HG03469 (cell line): ENCODE results near the gene ZSWIM6.

Experiments used
- ATAC-seq: cut with Tn5 transposase; IDR thresholded peaks from one replicate; pipeline ENCODE4 v1.9.1; 2021; ENCODE audit warnings: mild to moderate bottlenecking, moderate library complexity, moderate number of reproducible peaks; ENCODE audit not compliant: unreplicated experiment

Gene ZSWIM6

DNA sequence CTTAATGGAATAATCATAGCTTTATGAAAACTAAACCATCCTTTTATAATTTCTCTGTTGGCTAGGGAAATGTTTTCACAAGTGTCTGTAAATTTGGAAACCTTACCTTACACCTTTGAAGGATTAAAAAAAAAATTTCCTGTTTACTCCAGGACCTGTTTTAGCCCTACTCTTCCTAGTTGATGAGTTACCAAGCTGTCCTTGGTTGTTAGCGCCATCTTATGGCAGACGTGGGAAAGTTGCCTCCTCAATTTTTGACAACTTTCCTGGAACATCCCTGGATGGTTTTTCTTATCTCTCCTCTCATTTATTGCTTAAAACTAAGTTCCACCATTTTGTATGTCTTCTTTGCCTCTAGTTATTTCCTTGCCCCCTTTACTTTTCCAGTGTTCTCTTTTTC lies 25.7 kb downstream of the ZSWIM6 start:
- no peak for ATAC-seq

DNA sequence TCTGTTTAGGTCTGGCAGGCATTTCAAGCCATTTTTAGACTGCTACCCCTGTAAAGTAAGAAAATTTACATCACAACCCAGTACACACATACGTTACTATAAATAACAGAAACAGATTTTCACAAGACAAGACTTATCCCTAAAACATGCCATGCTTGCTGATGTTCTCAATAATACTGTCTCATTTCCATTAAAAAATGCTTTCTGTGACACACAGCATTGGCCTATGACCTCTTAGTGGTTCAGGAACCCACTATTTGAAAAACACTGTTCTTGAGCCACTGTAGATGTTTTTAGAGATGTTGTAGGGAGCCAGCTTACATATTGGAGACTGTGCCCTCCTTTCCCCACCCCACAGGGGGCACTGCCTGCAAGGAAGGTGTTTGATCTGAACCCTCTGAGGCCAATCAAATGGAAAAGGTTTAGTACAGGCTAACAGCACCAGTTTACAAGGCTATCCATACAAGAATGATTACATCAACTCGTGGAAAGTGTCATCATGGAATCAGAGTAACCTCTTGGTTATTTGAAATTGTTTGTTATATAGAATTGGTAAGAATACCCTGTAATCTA lies 30.8 kb downstream of the ZSWIM6 start:
- ATAC-seq = no peak

DNA sequence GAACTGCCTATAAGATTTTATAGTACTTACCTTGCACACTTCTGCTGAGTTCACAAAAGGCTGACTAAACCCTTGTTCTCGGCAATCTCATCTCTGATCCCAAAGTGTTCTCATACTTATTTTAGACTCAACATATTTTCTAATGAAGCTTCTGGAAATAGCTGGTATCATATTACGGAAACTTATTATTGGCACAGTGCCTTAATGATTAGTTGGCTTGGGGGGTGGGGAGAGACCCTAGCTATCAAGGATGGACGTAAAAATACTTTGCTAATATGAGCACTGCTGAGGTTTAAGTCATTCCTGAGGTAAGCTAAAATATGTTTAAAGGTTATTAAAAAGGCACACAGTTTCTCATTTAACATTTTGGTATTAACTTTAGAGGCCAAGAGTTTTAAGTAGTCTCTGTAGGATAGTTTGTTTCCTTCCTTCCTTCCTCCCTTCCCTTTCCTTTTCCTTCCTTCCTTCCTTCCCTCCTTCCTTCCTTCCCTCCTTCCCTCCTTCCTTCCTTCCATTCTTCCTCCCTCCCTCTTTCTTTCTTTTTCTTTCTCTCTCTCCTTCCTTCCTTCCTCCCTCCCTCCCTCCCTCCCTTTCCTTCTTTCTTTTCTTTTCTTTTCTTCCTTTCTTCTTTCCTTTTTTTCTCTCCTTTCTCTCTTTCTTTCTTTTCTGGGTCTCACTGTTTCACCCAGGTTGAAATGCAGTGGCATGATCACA lies 31.5 kb downstream of the ZSWIM6 start:
- no peak for ATAC-seq

DNA sequence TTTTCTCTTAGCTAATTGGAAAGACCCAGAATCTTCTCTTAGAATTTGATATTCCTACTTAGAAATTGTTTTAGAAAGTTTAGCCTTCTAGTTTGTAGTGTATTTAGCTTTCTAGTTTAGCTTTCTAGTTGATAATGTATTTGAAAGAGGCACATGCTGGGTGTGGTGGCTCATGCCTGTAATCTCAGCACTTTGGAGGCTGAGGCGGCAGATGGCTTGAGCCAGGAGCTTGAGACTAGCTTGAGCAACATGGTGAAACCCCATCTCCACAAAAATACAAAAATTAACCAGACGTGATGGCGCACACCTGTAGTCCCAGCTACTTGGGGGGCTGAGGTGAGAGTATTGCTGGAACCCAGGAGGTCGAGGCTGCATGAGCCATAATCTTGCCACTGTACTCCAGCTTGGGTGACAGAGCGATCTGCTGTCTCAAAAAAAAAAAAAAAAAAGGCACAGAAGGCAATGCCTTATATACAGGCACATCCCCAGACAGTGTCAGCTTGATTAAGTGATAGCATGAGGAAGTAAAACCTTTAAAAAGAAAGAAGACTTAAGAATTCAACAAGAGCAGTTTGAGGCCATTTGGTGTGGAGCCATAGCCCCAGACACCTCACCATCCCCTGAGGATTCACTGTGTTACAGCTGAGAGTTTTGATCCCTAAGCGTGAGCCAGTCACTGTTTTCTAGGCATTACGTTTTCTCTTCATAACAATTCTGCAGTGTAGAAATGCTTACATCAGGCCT lies 34.6 kb downstream of the ZSWIM6 start:
- ATAC-seq = no peak

DNA sequence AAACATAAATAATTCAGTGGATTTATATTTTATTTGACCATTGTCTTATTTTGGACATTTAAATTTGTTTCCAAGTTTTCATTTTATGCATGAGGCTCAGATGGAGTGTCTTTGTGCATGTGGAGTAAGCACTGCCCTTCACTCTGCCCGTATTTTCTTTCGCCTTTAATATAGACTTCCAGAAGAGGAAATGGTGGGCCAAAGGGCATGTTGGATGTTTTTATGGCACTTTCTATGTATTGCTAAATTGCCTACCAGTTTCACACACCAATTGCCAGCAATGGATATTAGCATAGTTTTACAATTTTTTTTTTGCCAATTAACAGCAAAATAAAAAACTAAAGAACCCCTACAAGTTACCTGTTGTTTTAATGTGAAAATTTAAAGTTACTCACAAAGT lies 38.4 kb downstream of the ZSWIM6 start:
- ATAC-seq = no peak

DNA sequence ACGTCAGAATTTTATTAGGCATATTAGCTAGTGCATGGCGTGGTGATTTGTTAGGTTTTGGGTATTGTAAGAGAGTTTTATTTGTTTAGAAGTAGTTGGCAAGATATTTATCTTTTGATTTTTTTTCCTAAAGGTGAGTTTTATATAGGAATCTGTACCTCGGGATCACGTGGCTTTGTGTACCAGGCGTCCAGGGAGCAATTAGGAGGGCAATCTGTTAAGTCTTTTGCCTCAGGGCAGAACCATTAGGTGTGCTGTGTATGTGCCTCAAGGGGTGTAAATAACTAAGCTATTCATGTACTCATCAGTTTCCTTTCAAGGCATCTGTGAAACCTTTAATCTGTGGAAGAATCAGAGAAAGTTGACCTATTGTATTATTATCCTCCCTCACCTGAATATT lies 39.4 kb downstream of the ZSWIM6 start:
- no peak for ATAC-seq

DNA sequence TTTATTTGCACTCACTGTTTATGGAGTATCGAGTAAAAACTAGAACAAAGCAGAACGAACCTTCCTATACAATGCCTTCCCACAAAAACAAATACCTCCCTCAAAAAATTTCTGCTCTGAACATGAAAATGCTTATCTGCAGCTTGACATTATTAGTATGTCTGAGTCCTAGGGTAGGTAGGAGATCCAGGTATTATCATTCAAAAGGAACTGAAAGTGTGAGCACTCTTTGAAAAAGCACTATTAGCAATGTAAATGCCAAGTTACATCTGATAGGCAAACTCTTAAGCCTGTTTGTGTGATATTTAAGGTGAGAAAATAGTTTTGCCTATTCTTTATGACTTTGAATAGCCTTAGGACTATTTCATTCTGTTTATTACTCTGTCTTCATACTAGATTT lies 47.6 kb downstream of the ZSWIM6 start:
- no peak for ATAC-seq

DNA sequence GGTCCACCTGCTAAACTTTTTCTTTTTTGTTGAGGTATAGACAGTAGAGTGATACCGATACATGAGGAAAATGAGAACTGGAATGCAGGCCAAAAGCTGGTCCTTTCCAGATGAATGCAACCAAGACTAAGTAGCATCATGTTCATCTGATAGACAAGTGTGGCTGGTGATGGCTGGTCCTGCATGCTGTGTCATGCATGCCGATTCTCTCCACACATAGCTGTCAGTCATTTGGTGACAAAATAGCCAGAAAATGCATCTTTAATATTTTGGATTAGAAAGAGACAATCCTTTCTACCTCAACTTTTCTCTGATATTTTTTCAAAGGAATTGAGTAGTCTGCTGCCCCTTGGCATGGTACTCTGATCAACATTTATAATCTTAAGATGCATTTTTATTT lies 49.9 kb downstream of the ZSWIM6 start:
- no peak for ATAC-seq

DNA sequence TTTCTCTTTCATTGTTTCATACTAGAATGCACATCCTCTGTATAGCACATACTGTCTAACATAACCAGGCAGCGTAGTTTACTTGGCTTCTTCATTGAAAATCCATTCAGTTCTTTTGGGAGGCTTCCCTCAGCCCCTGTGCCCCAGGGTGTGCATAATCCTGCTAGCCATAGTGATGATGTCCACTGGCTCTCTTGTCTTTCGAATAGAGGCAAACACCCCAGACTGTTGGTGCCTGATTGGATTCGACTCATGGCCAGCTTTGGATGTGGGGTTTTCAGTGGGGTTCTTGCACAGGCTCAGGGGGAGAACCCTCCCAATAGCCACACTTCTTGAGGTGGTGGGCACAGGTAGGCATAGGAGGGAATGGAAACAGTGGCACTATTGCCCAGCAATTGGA lies 53.6 kb downstream of the ZSWIM6 start:
- ATAC-seq = no peak

DNA sequence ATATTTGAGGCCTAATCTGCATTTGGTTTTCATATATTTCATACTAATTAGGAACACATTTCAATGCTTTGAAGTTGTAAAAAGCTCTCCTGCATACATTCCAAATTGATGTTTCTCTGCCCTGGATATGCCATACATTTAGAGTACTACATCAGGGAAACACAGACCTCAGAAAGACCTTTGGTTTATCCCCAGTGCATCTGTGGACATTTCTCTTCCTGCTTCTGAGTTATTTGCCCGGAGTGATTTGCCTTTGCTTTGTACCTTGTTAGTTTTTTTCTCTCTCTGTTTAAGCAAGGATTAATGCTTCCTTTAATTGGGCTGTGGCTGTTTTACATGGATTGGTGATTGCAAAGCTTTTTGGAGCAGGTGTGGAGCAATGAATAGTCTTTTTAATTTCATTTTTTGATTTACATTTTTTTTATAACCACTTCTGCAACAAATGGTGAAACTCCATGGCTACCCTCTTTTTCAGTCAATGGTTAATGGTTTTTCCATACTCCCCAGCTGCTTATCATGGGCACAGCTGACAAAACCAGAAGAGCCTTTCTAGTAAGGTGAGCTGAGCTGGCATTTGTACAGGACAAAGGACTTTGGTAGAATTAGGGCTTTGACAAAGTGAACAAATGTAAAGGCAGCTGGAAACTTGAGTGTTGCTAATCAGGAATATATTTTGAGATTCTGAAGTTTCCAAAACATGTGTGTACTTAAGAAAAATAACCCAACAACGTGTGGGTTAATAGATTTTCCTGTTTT lies 54.2 kb downstream of the ZSWIM6 start:
- no peak for ATAC-seq

DNA sequence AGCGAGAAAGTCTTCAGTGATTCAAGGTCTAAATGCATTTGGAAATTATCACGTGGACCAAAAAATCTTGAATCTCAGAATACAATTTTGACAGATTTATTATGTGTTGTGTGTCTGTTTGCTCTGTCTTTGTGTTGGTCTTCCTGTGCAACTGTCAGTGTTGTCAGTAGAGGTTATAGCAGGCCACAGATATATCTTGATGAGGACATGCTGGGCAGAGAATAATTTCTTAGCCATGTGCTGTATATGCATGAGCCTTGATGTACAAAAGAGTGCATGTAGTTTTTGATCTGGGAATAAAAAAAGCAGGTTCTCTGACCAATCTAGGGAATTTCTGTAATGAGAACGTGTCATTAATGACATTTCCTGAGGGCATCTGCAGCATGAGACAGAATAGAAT lies 57.6 kb downstream of the ZSWIM6 start:
- no peak for ATAC-seq

DNA sequence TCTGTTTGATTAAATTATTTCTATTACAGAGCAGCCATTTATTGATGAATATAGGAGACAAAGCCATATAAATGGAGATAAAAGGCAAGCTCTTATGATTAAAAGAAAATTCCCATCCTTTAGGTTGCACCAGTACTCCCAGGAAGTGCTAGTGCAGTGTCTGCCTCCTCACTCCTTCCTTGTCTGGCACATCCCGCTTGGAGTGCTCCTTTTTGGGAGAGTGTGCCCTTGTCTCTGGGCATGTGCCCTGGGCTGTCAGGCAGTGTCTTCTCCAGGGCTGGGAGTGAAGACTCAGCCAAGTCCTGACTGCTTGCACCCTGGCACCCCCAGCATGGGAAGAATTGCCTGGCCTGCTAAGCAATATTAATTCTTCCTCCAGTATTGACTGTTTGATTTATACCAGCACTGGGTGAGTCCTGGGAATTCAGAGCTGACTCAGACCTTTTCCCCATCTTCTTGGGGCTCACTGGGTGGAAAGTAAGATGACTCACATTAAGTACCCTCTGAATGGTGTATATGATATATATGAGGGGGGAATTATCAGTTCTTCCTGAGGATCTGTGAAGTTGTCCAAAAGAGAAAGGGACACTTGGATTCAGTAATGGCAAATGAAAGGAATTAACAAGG lies 62.1 kb downstream of the ZSWIM6 start:
- ATAC-seq = no peak

DNA sequence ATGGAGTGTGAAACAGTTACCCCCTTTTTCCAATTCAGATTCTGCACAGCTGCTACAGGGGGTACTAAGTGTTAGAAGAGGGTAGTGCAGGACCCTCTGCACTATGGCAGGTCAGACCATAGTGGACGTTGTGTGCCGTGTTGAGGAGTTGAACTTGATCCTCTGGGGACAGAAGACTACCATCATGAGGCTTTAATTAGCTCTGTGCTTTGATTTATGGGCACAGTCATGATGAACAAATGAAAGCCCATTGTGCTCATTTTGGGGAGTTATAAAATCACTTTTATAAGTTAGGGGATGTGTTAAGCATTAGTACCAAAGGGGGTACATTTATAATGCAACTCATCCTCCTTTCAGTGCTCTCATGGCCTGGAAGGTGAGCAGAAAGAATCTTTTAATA lies 62.7 kb downstream of the ZSWIM6 start:
- no peak for ATAC-seq

DNA sequence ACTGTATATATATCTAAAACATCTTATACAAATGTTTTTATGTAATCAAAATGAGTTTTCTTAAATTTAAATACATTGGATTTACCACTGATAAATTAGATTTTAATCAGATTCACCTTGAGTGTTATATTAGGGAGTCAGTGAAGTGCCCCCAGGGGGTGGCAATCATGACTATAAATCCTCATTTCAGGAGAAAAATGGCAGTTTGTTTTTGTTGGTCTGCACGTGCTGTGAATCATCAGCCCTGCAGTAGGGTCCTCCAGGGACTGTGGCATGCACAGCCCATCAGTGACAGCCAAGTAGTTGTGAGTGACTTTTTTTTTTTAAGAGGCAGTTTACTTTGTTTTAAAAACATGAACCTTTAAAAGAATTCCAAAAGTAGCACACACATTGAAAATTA lies 65.2 kb downstream of the ZSWIM6 start:
- ATAC-seq = no peak

DNA sequence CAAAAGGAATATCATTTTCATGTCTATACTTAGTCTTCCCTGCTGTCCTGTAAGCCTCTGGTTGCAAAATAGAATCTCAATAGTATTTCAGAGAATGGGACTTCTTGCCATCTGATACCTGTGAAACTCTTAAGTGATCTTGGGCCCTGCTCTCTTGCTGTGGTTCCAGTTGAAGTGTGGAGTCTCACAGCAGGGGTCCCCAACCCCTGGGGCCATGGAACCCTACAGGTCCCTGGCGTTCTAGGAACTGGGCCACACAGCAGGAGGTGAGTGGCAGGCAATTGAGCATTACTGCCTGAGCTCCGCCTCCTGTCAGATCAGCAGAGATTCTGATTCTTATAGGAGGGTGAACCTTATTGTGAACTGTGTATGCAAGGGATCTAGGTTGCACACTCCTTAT lies 65.9 kb downstream of the ZSWIM6 start:
- ATAC-seq = no peak

DNA sequence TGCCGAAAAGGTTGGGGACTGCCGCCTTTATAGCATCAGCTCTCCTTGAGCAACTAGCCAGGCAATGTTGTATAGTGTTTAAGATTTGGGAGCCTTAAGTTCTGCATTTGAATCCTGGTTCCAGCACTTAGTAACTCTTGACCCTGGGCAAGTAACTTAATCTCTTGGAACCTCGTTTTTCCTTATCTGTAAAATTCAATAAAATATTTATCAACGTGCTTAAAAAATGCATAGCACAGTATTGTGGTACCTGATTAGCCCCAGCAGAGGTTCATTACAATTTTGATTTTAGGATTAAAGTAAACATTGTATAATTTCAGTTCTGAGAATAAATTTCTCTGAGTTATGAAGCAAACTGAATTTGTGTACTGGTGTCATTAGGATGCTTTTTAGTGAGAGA lies 66.4 kb downstream of the ZSWIM6 start:
- ATAC-seq = no peak

DNA sequence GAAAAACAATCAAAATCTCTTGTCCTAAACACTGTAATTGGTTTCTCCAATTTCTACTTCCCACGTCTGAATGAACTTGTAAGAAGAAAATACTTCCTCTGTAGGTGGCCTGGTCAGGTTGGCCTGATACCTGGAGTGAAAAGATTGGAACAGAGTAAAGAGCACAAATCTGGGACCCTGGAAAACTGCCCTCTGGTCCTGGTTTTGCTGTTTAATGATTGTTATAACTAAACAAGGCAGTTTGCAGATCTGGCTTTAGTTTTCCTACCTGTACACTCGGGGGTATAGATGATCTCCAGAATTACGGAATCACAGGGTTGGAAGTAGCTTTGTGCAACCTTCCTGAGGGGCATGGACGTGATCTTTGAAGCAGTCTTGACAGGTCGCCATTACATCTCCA lies 67.6 kb downstream of the ZSWIM6 start:
- no peak for ATAC-seq

DNA sequence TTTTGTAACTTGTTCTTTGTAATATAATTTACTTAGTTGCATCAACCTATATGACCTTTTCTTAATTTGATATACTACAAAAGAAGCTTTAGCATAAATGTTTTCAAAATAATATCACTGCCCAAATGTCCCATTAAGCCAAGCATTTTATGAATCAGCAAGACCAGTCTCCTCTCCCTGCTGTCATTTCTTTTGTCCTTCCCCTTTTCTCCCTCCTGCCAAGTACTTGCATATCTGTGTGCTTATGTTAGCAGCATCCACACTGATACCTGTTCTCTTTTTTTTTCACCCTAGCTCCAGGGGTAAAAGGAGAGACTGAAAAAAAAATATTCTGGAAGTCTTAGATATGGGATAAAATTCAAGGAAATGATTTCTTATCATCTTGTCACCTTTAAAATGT lies 69.7 kb downstream of the ZSWIM6 start:
- no peak for ATAC-seq

DNA sequence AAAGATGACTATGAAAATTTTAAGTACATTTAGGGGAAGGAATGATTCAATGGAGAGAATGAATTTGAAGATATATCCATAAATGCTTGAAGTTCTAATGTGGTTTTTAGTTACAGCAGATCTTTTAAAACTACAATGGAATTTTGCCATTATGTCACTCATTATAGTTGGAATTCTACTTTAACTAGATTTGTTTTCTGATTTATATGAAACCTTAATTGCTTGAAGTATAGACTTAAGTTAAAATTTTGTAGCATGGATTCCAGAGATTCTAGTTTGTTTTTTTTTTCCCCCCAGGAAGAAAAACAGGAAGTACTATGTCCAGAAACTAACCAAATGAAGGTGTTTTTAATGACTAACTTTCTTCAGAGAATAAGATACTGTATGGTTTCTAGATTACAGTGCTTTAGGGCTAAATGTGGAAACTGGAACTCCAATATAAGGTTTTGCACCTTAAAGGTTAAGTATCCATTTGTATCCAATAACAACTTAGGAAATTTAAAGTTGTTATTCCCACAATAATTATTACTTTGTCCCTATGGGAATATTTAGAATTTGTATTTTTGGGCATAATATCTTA lies 70.3 kb downstream of the ZSWIM6 start:
- no peak for ATAC-seq

DNA sequence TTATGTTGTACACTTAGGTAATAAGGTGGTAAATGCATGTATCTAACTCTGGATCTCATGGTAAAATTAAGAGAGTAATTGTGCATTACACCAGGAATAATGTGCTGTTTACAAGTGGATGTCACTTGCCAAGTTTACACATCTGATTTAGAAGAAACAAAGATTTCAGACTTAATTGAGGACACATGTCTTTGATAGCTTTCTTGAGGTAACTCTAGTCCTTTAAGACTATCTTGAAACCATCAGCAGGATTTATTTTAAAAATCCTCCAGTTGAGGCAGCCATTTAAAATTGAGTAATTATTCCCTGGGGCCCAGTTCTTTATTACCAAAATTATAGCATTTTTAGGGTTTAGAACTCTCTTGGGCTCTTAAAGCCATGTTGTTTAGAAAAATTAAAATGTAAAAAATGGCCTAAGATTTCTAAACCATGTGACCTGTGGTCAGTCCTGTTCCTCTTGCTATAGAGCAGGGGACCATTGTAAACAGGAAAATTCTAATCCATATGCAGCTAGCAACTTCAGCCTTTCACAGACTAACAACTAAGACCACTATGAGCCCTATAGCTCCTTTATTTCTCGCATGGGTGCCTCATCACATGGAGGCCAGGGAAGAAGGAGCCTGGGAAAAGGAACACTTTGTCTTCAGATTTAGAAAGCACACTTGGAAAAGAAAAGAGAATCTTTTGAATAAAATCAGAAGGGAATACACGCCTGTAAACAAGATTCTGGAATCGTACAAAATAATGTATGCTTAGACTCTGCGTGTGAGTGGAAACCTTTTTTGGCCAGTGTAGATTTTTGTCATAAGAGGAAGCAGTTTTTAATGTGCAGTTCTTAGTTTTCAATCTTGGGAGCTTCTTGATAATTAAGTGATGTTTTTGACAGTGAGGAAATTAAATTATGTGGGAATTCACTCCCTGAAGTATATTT lies 71.2 kb downstream of the ZSWIM6 start:
- no peak for ATAC-seq
